Effector memory CD8-positive, alpha-beta T cell (primary cell): ENCODE data around the gene OCSTAMP.

Experiments used
- ATAC-seq: fragments of 150-1000 bp; cut with Tn5 transposase; replicated peaks from 2 replicates; pipeline ENCODE4 v1.10.0; 2021; ENCODE audit warnings: mild to moderate bottlenecking, moderate library complexity
- DNase-seq, 3 experiments: peaks; one replicate each; pipeline ENCODE4 v3.0.0; 2021
- H3K27ac Mint-ChIP-seq, 2 donors: one replicate each; pipeline ENCODE4 v1.8.0; 2022; ENCODE audit warnings: mild to moderate bottlenecking in 2 of 2, mixed read lengths in 2 of 2, moderate library complexity in 2 of 2
- H3K27me3 Mint-ChIP-seq, 2 donors: one replicate each; pipeline ENCODE4 v1.8.0; 2022; ENCODE audit warnings: mixed read lengths in 2 of 2
- H3K36me3 Mint-ChIP-seq: one replicate; pipeline ENCODE4 v1.8.0; 2022; ENCODE audit warnings: mild to moderate bottlenecking, moderate library complexity, mixed read lengths; ENCODE audit not compliant: insufficient read depth
- H3K4me1 Mint-ChIP-seq, 2 donors: one replicate each; pipeline ENCODE4 v1.8.0; 2022; ENCODE audit warnings: low read depth in 2 of 2, mixed read lengths in 2 of 2
- H3K4me3 Mint-ChIP-seq, 2 donors: one replicate each; pipeline ENCODE4 v1.8.0; 2022; ENCODE audit warnings: mild to moderate bottlenecking in 2 of 2, mixed read lengths in 2 of 2, moderate library complexity in 2 of 2
- H3K9me3 Mint-ChIP-seq, 2 donors: one replicate each; pipeline ENCODE4 v1.8.0; 2022; ENCODE audit warnings: mixed read lengths in 2 of 2

OCSTAMP gene

DNA sequence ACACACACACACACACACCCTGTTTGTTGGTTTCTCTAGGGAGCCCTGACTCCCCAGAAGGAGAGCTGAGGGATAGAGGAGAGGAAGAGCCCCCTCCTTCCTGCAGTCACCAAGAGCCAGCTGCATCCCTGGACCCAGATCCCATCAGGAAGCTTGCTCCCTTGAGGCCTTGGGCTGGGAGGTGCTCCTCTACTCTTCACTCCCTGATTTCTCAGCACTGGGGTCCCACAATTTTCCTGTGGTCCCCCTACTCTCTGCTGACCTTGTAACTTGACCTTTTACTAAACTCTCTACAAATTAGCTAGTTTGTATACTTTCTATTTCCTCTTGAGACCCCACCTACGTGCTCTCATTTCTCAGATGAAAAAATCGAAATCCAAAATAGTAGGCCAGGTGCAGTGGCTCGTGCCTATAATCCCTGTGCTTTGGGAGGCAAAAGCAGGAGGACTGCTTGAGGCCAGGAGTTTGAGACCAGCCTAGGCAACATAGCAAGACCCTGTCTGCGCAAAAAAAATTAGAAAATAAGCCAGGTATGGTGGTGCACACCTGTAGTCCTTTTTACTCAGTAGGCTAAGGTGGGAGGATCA, 5.0 kb upstream of the OCSTAMP start:
- no peak overlapping the region for H3K4me3 Mint-ChIP-seq
- H3K4me1 Mint-ChIP-seq: peaks cover 19 to 20% of the 10 kb centered on the region in 2 donors
- H3K27ac Mint-ChIP-seq: no peak overlapping the region
- DNase-seq: no peak
- H3K36me3 Mint-ChIP-seq: no peaks in the 10 kb centered on the region
- H3K9me3 Mint-ChIP-seq: no peaks in the 10 kb centered on the region
- no peaks in the 10 kb centered on the region for H3K27me3 Mint-ChIP-seq
- no peak for ATAC-seq

- DNase-seq (no peak), ATAC-seq (no peak)
- Mint-ChIP-seq H3K4me3 (no peak overlapping the region), H3K9me3 (no peaks in the 10 kb centered on the region), H3K27ac (no peak overlapping the region), H3K4me1 (peaks cover 18 to 19% of the 10 kb centered on the region in 2 donors), H3K27me3 (no peaks in the 10 kb centered on the region), H3K36me3 (no peaks in the 10 kb centered on the region)
These were observed 4.4 kb upstream of the OCSTAMP start for GRCh38 chr20:46554828-46555227.

GRCh38 chr20:46553926-46554325, 3.5 kb upstream of the OCSTAMP start:
- no peak overlapping the region for H3K27ac Mint-ChIP-seq
- H3K9me3 Mint-ChIP-seq: no peaks in the 10 kb centered on the region
- no peak for DNase-seq
- H3K4me3 Mint-ChIP-seq: no peak overlapping the region
- H3K4me1 Mint-ChIP-seq: peaks cover 18 to 19% of the 10 kb centered on the region in 2 donors
- no peaks in the 10 kb centered on the region for H3K27me3 Mint-ChIP-seq
- ATAC-seq: no peak
- no peaks in the 10 kb centered on the region for H3K36me3 Mint-ChIP-seq

DNA sequence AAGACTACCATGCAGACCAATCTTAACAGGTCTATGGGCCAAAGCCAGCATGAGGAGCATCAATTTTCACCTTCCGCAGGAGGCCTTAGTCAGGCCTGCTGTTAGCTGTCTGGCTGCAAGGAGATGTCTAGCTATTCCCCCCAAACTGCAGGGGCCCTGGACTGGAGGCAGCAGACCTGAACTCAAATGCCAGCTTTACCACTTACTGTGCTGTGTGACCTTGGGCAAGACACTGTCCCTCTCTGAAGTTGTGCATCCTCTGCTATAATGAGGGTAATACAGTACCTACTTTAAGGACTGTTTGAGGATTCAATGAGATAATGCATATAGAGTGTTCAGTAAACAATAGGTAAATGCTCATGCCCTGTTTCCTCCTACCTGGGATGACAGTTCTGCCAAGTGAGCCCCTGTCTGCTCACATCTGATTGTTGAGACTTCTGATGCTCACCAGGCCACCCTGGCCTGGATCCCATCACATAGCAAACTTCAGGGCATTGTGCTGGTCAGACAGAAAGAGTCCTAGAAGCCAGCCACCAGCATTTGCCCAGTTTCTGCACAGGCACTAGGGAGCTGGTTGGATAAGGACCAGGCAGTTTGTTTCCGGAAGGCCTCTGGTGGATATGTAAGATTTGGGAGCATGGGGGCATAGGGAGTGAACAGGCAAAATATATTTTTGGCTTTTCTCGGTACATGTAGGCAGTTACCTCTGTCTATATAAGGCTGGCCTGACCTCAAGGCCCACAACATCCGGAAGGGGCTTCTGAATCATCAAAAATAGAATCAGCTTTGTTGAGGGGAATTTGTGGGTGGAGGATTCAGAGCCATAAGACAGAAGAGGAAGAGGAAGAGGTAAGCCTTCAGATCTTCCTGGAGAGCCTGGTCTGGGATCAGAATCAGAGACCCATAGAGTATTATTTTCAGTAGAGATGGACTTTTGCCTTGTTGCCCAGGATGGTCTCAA, 2.3 kb upstream of the OCSTAMP start:
- DNase-seq: peak in 2 of 3 experiments; percentile 17 to 27
- no peaks in the 10 kb centered on the region for H3K9me3 Mint-ChIP-seq
- ATAC-seq: peak; percentile 90
- H3K4me1 Mint-ChIP-seq: peaks cover 18 to 19% of the 10 kb centered on the region in 2 donors
- H3K4me3 Mint-ChIP-seq: peak overlapping the region; percentile 54 to 59
- H3K27ac Mint-ChIP-seq: peak overlapping the region; percentile 36 to 76
- no peaks in the 10 kb centered on the region for H3K36me3 Mint-ChIP-seq
- H3K27me3 Mint-ChIP-seq: no peaks in the 10 kb centered on the region

GRCh38 chr20:46551522-46552381, 1.3 kb upstream of the OCSTAMP start:
- H3K9me3 Mint-ChIP-seq: no peaks in the 10 kb centered on the region
- peak overlapping the region; percentile 36 to 76 for H3K27ac Mint-ChIP-seq
- no peak overlapping the region for H3K4me3 Mint-ChIP-seq
- ATAC-seq (no peak), DNase-seq (no peak)
- H3K4me1 Mint-ChIP-seq: peaks cover 18 to 19% of the 10 kb centered on the region in 2 donors
- H3K36me3 Mint-ChIP-seq: no peaks in the 10 kb centered on the region
- H3K27me3 Mint-ChIP-seq: no peaks in the 10 kb centered on the region

GRCh38 chr20:46549188-46549972, 1.1 kb downstream of the OCSTAMP start:
- DNase-seq (no peak), ATAC-seq (no peak)
- Mint-ChIP-seq H3K27ac (no peak overlapping the region), H3K4me1 (peaks cover 24 to 30% of the 10 kb centered on the region in 2 donors), H3K9me3 (no peaks in the 10 kb centered on the region), H3K36me3 (no peaks in the 10 kb centered on the region), H3K27me3 (no peaks in the 10 kb centered on the region), H3K4me3 (no peak overlapping the region)

DNA sequence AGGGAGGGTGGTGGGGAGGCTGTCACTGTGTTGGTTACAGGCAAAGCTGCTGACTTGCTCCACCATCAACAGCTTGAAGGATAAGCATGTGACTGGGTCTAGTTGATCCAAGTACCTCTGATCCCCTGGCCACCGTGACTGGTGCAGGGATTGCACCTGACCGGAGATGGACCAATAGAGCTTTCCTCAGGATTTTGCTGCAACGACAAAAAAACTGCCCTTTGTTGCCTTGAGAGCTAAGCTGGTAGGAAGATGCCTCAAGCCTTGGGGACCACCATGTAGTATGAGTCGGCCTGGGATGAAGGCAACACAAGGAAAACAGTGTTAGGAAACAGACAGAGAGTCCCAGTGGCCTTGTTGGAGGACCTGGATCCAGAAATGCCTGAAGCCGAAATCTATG, 1.8 kb downstream of the OCSTAMP start:
- no peak for ATAC-seq

DNA sequence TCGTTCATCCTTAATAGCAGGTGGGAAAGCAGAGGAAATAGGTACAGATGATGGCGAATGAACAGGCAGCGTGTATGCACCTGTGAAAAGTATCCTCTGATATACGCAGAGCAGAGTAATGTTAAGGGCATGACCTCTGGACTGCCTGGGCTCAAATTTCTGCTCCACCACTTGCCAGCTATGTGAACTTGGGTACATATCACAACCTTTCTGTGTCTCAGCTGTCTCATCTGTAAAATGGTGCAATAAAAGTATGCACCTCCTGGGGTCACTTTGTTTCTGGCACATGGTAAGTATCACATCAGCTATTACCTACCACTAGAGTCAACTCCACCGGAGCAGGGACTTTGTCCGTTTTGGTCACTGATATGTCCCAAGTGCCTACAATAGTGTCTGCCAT, 2.5 kb downstream of the OCSTAMP start:
- Mint-ChIP-seq H3K27me3 (no peaks in the 10 kb centered on the region), H3K4me3 (no peak overlapping the region), H3K36me3 (no peaks in the 10 kb centered on the region), H3K4me1 (peaks cover 19 to 25% of the 10 kb centered on the region in 2 donors), H3K27ac (no peak overlapping the region), H3K9me3 (no peaks in the 10 kb centered on the region)
- ATAC-seq: no peak
- no peak for DNase-seq

More for the DNA sequence above, 1.8 kb downstream of the OCSTAMP start:
- no peak for DNase-seq
- peaks cover 24 to 30% of the 10 kb centered on the region in 2 donors for H3K4me1 Mint-ChIP-seq
- H3K27ac Mint-ChIP-seq: no peak overlapping the region
- no peaks in the 10 kb centered on the region for H3K9me3 Mint-ChIP-seq
- H3K27me3 Mint-ChIP-seq: no peaks in the 10 kb centered on the region
- H3K36me3 Mint-ChIP-seq: no peaks in the 10 kb centered on the region
- H3K4me3 Mint-ChIP-seq: no peak overlapping the region

DNA sequence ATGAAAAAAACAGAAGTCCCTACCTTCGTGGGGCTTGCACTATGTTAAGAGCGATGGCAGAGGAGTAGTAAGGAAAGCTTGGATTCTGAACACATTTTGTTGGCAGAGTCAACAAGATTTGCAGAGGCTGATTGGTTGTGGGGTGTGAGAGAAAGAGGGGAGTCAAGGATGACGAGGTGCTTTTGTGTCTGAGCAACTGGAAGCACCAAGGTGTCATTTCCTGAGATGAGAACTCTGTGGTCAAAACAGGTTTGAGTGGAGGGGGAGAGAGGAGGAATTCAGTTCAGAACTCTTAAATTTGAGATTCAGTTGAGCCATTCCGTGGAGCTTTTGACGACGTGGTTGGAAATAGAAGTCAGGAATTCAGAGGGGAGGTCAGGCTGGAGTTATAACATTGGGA, 3.5 kb downstream of the OCSTAMP start:
- H3K36me3 Mint-ChIP-seq: no peaks in the 10 kb centered on the region
- H3K4me3 Mint-ChIP-seq: no peak overlapping the region
- no peak overlapping the region for H3K27ac Mint-ChIP-seq
- no peak for DNase-seq
- H3K27me3 Mint-ChIP-seq: no peaks in the 10 kb centered on the region
- no peaks in the 10 kb centered on the region for H3K9me3 Mint-ChIP-seq
- H3K4me1 Mint-ChIP-seq: peaks cover 9 to 15% of the 10 kb centered on the region in 2 donors
- ATAC-seq: no peak

DNA sequence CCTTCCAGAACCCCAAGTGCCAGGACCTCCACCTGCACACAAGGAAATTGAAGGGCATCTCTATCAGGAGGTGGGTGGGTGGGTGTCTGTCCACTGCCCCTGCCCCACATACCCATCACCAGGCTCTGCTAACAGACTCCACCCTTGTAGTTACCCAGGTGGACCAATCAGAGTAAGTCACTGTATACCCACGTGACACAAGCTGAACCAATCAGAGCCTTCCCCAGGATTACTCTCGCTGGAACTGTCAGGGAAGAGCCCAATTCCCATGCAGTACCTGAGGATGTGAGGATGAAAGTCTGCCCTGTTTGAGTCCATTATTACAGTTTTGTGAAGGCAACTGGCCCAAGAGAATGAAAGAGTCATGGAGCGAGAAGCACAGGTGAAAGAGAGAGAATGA, 4.2 kb downstream of the OCSTAMP start:
- H3K36me3 Mint-ChIP-seq: no peaks in the 10 kb centered on the region
- no peak overlapping the region for H3K4me3 Mint-ChIP-seq
- no peaks in the 10 kb centered on the region for H3K9me3 Mint-ChIP-seq
- H3K27ac Mint-ChIP-seq: no peak overlapping the region
- peaks cover 6 to 11% of the 10 kb centered on the region in 2 donors for H3K4me1 Mint-ChIP-seq
- DNase-seq: no peak
- H3K27me3 Mint-ChIP-seq: no peaks in the 10 kb centered on the region
- no peak for ATAC-seq

DNA sequence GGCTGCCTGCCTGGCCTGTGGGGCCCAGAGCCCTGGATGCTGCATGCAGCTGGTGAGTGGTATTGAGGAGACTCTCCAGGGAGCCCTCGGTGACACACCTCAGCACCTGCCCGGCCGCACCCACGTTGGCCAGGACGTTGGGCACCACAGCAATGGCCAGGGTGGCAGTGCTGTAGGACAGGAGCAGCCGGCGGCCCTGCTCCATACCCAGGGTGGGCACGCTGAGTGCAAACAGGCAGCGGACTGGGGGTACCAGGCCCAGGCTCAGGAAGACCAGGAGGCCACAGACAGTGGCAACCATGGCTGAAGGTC, 4.7 kb downstream of the OCSTAMP start:
- H3K27me3 Mint-ChIP-seq: no peaks in the 10 kb centered on the region
- H3K4me3 Mint-ChIP-seq: no peak overlapping the region
- H3K9me3 Mint-ChIP-seq: no peaks in the 10 kb centered on the region
- DNase-seq (no peak), ATAC-seq (no peak)
- H3K36me3 Mint-ChIP-seq: no peaks in the 10 kb centered on the region
- peak overlapping the region in 1 of 2 donors; percentile 55 for H3K27ac Mint-ChIP-seq
- H3K4me1 Mint-ChIP-seq: peaks cover 6 to 11% of the 10 kb centered on the region in 2 donors

GRCh38 chr20:46545077-46545826, 5.2 kb downstream of the OCSTAMP start:
- DNase-seq: no peak
- peak overlapping the region in 1 of 2 donors; percentile 35 for H3K4me3 Mint-ChIP-seq
- H3K27ac Mint-ChIP-seq: peak overlapping the region in 1 of 2 donors; percentile 55

More at GRCh38 chr20:46545077-46545826, 5.2 kb downstream of the OCSTAMP start:
- Mint-ChIP-seq H3K36me3 (no peaks in the 10 kb centered on the region), H3K9me3 (no peaks in the 10 kb centered on the region), H3K4me1 (peaks cover 6 to 11% of the 10 kb centered on the region in 2 donors), H3K27me3 (no peaks in the 10 kb centered on the region)
- ATAC-seq: peak; percentile 87
